Colonic mucosa (tissue), 4 donors: ENCODE results near the gene NPAS3. TPM values are rescaled to one million over a fixed set of nuclear protein-coding genes. Genes with fewer than 3 reads are reported as not detected.

ENCODE experiments used
- DNase-seq: peaks from one replicate; pipeline ENCODE4 v3.0.0-alpha.2; 2020
- H3K27ac ChIP-seq: fragments of 200-600 bp; one replicate; pipeline ENCODE4 v1.8.0; 2021
- H3K27me3 ChIP-seq: fragments of 200-600 bp; one replicate; pipeline ENCODE4 v1.8.0; 2021
- H3K36me3 ChIP-seq: fragments of 200-600 bp; one replicate; pipeline ENCODE4 v1.8.0; 2021
- H3K4me1 ChIP-seq: fragments of 200-600 bp; one replicate; pipeline ENCODE4 v1.8.0; 2021; ENCODE audit warnings: mild to moderate bottlenecking
- H3K4me3 ChIP-seq: fragments of 200-600 bp; one replicate; pipeline ENCODE4 v1.8.0; 2021
- H3K9ac ChIP-seq, 2 donors: one replicate each; pipeline ENCODE4 v1.7.0; 2013; ENCODE audit warnings: control low read depth in 2 of 2, low read depth in 2 of 2, low read length in 2 of 2
- H3K9me3 ChIP-seq: fragments of 200-600 bp; one replicate; pipeline ENCODE4 v1.8.0; 2021
- CTCF ChIP-seq: fragments of 200-600 bp; IDR thresholded peaks from one replicate; pipeline ENCODE4 v1.8.0; 2022; ENCODE audit warnings: antibody characterized with exemption, mild to moderate bottlenecking
- intact Hi-C: fragments of 100-400 bp; cut with DNase I; formaldehyde crosslinking; loops from one replicate; pipeline ENCODE4 v1.14.1; 2022
- total RNA-seq, 2 donors: library from RNA; stranded (reverse); fragmentation: NEBNext Ultra II Directional in 1 of 2; extraction: Animal tissue kit (Norgen Biotek cat#: 25700) in 1 of 2; gene quantifications; one replicate each; pipeline ENCODE4 v1.2.1, GENCODE V29; 2021
- donor health status: healthy.
- donor health status: DM: no; HTN: no; CAD: no.
- donor health status: DM: no; HTN: no; CAD: no.

The NPAS3 gene
- total RNA-seq, 2 donors from 2014 or later, result 0.79 to 1.6 TPM

GRCh38 chr14:33291529-33292104, 352.9 kb downstream of the NPAS3 start:
- no peak for DNase-seq
- intact Hi-C loops, result no loop called here
- TF ChIP-seq CTCF, result no peak

GRCh38 chr14:33294419-33294818, 355.7 kb downstream of the NPAS3 start:
- no peak for DNase-seq
- no peak overlapping the region for H3K4me3 ChIP-seq
- no peaks in the 10 kb centered on the region for H3K4me1 ChIP-seq
- H3K36me3 ChIP-seq, result no peaks in the 10 kb centered on the region
- intact Hi-C loops, result no loop called here
- no peak for TF ChIP-seq CTCF
- H3K27me3 ChIP-seq, result no peaks in the 10 kb centered on the region
- H3K9me3 ChIP-seq, result no peaks in the 10 kb centered on the region
- H3K9ac ChIP-seq, result no peak overlapping the region
- H3K27ac ChIP-seq, result no peak overlapping the region

More at GRCh38 chr14:33291529-33292104, 352.9 kb downstream of the NPAS3 start:
- Histone ChIP-seq H3K9me3 (no peaks in the 10 kb centered on the region), H3K9ac (no peak overlapping the region), H3K4me3 (no peak overlapping the region), H3K4me1 (no peaks in the 10 kb centered on the region), H3K27ac (no peak overlapping the region), H3K27me3 (no peaks in the 10 kb centered on the region), H3K36me3 (no peaks in the 10 kb centered on the region)

- intact Hi-C loops, result no loop called here
- H3K9me3 ChIP-seq, result no peaks in the 10 kb centered on the region
Measured at GRCh38 chr14:33297565-33297964, 358.9 kb downstream of the NPAS3 start.

GRCh38 chr14:33307691-33308251, 369.1 kb downstream of the NPAS3 start:
- no peak overlapping the region for H3K4me3 ChIP-seq
- DNase-seq, result no peak

More at GRCh38 chr14:33297565-33297964, 358.9 kb downstream of the NPAS3 start:
- TF ChIP-seq CTCF, result no peak
- H3K27me3 ChIP-seq, result no peaks in the 10 kb centered on the region
- no peaks in the 10 kb centered on the region for H3K4me1 ChIP-seq
- H3K27ac ChIP-seq, result no peak overlapping the region
- no peak overlapping the region for H3K4me3 ChIP-seq
- DNase-seq, result no peak
- H3K9ac ChIP-seq, result no peak overlapping the region
- H3K36me3 ChIP-seq, result no peaks in the 10 kb centered on the region

GRCh38 chr14:33309106-33309505, 370.4 kb downstream of the NPAS3 start:
- Histone ChIP-seq H3K27me3 (no peaks in the 10 kb centered on the region), H3K36me3 (no peaks in the 10 kb centered on the region), H3K9me3 (no peaks in the 10 kb centered on the region), H3K4me3 (no peak overlapping the region), H3K4me1 (no peaks in the 10 kb centered on the region), H3K27ac (no peak overlapping the region), H3K9ac (no peak overlapping the region)
- no peak for DNase-seq
- no peak for TF ChIP-seq CTCF
- intact Hi-C loops, result no loop called here

More at GRCh38 chr14:33307691-33308251, 369.1 kb downstream of the NPAS3 start:
- intact Hi-C loops, result no loop called here
- no peak overlapping the region for H3K27ac ChIP-seq
- H3K4me1 ChIP-seq, result no peaks in the 10 kb centered on the region
- no peaks in the 10 kb centered on the region for H3K27me3 ChIP-seq
- TF ChIP-seq CTCF, result no peak
- no peak overlapping the region for H3K9ac ChIP-seq
- H3K9me3 ChIP-seq, result no peaks in the 10 kb centered on the region
- no peaks in the 10 kb centered on the region for H3K36me3 ChIP-seq
